M059J (cell line): ENCODE data around the gene RINL. TPM values are rescaled to one million over a fixed set of nuclear protein-coding genes. Genes with fewer than 3 reads are reported as not detected.

Source experiments
- DNase-seq: peaks from one replicate; pipeline ENCODE4 v3.0.0-alpha.2; 2012; ENCODE audit warnings: low read depth
- total RNA-seq: library from RNA; depleted of rRNA; stranded (reverse); fragments of >200 nt; shearing (Covaris generic); gene quantifications from 2 replicates; pipeline ENCODE4 v1.2.3, GENCODE V29; 2014; rRNA removed

Gene RINL, protein sequence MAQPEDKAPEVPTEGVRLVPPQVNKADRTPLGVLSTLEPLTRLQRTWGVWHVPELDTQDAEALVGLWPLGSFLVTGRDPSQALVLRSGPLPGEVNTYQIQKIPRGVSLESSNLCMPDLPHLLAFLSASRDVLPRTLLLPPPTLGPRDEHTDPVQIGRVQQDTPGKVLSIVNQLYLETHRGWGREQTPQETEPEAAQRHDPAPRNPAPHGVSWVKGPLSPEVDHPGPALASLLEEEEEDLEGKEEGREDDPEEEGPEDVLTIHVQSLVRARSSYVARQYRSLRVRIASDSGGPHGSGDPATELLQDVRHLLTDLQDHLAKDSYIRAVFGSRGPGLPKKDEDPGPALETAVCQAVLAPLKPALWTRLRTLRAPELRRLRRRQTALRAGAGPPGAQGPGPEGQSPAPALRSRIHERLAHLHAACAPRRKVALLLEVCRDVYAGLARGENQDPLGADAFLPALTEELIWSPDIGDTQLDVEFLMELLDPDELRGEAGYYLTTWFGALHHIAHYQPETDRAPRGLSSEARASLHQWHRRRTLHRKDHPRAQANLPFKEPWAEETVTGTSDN
- total RNA-seq: 0.57 and 1.0 TPM in 2 replicates

GRCh38 chr19:38877781-38878574 is at the start of gene RINL:
Gene RINL, minus strand, starts transcription at chr19:38878275. Its CDS starts 1,533 bp downstream, at chr19:38876742.
- no peak for DNase-seq

DNA sequence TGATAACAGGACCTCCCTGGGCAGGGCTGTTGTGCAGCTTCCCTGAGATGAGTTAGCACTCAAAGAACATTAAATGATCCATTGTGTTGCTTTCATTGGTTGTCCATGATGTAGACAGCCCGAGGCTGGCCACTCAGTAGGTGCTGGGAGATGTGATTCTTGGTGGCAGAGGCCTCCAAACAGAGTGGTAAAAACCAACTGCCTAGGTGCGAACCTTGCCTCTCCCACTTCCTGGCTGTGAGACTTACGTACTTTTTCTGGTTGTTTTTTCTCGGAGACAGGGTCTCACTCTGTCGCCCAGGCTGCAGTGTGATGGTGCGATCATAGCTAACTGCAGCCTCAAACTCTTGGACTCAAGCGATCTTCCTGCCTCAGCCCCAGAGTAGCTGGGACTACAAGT is 46.3 kb upstream of the RINL start:
- DNase-seq: no peak

DNA sequence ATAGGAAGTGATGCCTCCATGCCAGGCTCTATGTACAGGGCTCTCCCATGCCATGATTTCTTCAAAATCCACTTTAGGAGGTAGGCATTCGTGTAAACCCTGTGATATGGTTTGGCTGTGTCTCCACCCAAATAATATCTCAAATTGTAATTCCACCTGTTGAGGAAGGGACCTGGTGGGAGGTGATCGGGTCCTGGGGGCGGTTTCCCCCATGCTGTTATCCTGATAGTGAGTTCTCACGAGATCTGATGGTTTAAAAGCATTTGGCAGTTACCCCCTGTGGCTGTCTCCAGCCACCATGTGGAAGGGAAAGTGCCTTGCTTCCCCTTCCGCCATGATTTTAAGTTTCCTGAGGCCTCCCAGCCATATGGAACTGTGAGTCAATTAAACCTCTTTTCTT is 44.4 kb upstream of the RINL start:
- no peak for DNase-seq

- no peak for DNase-seq
Measured at GRCh38 chr19:38921420-38922274, 43.6 kb upstream of the RINL start.

- no peak for DNase-seq
Measured at GRCh38 chr19:38920602-38921419, 42.7 kb upstream of the RINL start.

GRCh38 chr19:38919837-38920601 is 41.9 kb upstream of the RINL start:
- DNase-seq: no peak

DNA sequence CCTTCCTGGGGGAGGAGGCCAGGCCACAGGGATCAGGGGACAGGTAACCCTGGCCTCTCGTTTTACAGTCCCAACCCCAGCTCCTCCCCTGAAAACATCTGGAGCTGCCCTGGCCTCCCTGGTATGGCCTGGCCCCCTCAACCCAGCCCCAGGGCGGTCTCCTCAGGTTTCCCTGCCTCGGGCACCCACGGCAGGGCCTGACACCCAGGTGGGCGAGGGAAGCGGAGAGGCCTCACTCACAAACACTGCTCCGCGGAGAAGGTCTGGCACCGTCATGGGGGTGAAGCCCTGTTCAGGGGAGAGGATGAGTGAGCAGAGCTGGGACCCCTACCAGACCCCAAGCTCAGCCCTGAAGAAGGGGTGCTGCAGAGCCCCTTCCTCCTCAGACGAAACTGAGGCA is 40.5 kb upstream of the RINL start:
- DNase-seq: no peak

DNA sequence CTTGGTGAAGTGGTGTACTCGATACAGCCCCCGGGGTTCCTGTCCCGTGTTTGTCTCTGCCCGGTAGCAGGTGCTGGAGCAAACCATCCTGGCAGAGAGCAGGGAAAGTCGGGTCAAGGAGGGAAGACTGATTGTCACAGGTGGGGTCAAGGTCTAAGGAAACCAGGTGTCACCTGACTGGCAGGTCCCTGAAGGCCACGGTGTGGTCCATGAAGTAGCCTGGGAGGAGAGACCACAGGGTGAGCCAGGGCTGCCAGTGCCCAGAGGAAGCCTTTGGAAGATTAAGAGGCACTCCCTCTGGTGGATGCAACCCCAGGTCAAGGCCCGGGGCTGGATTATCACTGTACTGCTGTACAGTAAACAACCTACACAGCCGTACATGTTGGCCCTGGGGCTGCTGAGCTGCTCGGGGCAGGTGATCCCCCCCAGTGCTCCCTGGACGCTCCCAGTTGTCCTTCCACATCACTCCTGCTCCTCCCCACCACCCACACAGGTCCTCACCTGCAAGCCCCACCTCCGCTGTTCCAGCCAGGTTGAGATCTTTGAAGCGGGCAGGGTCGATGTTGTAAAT is 39.9 kb upstream of the RINL start:
- peak; percentile 26 for DNase-seq

DNA sequence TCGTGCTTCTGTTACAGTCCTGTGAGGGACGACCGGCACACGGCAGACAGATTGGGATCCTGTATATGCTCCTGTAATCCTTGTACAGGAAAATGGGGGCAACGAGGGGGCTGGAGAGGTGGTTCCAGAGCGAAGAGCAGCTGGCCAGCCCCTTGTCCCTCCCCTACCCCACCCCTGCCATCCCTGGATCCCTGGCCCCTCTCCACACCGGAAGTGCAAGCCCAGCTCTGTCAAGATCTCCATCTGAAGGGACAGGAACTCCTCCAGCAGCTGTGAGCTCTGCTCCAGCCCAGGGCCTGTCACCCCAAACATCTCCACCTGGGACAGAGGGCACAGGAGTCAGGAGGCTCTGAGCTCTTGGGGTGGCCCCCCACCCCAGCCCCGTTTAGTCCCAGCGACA is 39.4 kb upstream of the RINL start:
- DNase-seq: no peak

- no peak for DNase-seq
Measured at GRCh38 chr19:38915329-38916321, 37.5 kb upstream of the RINL start.

GRCh38 chr19:38913958-38914357 is 35.9 kb upstream of the RINL start:
- no peak for DNase-seq

GRCh38 chr19:38912600-38913514 is 34.8 kb upstream of the RINL start:
- no peak for DNase-seq

DNA sequence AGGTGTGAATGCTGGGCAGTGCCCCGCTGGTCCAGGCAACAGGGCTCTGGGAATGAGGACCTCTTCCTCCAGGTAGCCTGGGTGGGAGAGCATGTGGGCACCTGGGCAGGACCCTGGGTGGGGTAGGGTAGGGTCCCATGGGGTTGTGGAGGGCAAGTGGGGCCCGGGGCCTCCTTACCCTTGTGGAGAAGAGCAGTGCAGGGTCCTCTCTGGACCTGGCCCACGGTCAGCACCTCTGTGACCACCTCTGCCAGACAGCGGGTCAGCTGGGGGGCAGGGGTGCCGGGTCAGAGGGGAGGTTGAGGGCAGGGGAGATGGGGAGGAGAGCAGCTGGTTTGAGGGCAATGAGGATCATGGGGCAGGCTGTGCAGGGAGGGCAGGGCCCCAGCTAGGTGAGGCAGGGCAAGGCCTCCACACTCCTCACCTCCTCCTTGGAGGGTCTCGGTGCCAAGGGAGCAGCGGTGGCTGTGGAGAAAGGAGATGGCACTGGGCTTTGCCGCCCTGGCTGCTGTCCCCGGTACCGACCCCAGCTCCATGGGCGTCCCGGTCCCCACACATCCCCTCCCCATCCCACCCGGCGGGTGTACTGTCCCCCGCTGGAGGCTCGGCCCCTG is 33.4 kb upstream of the RINL start:
- no peak for DNase-seq

GRCh38 chr19:38910488-38910887 is 32.4 kb upstream of the RINL start:
- DNase-seq: no peak

DNA sequence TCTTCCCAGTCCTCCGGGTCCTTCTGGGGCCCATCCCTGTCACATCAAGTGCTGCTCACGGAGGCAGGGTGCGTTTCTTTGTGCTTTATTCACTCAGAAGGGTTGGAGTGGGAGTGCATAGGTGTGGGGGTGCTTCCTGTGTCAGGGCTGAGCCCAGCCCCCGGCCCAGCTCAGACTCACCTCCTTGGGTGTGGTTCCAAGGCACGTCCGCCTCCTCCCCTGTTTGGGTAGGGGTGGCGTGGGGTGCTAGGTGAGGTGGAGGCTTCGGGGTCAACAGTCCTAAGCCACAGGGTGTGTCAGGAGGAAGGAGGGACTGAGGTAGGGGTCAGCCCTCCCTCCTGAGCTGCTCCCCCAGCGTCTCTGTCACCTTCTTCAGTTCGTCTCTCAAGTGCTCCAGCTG is 30.8 kb upstream of the RINL start:
- DNase-seq: no peak

GRCh38 chr19:38907670-38908069 is 29.6 kb upstream of the RINL start:
- no peak for DNase-seq

- no peak for DNase-seq
Measured at GRCh38 chr19:38907227-38907626, 29.2 kb upstream of the RINL start.
